Measurements from ENCODE around the gene SEC16A.
"Not testable (repeated sequence)": the region's sequence is repeated elsewhere in the genome, so short reads cannot be mapped to it uniquely, and the experiment has no call there.

The SEC16A gene

GRCh38 chr9:136439481-136440408 is 43.1 kb downstream of the SEC16A start, which contains the start of gene INPP5E:
TSS of gene INPP5E (minus strand) at chr9:136439845. CDS start at chr9:136439419, 426 bp downstream.
- peak; percentile 82 for DNase-seq

GRCh38 chr9:136438548-136439480 is 44.0 kb downstream of the SEC16A start:
- DNase-seq = peak; percentile 49

- DNase-seq = no peak
Measured at GRCh38 chr9:136437839-136438547, 44.8 kb downstream of the SEC16A start.

GRCh38 chr9:136437430-136437829 is 45.4 kb downstream of the SEC16A start:
- no peak for DNase-seq

- no peak for DNase-seq
Measured at GRCh38 chr9:136436055-136436634, 46.7 kb downstream of the SEC16A start.

- DNase-seq = no peak
Measured at GRCh38 chr9:136434580-136435169, 48.2 kb downstream of the SEC16A start.

- no peak for DNase-seq
Measured at GRCh38 chr9:136433849-136434579, 48.8 kb downstream of the SEC16A start.

- DNase-seq = no peak
Measured at GRCh38 chr9:136433043-136433715, 49.7 kb downstream of the SEC16A start.

- DNase-seq = no peak
Measured at GRCh38 chr9:136432591-136432990, 50.2 kb downstream of the SEC16A start.

GRCh38 chr9:136431782-136432350 is 51.0 kb downstream of the SEC16A start:
- DNase-seq = no peak

- DNase-seq = no peak
Measured at GRCh38 chr9:136430588-136431234, 52.1 kb downstream of the SEC16A start.

GRCh38 chr9:136429683-136430491 is 53.0 kb downstream of the SEC16A start:
- no peak for DNase-seq

GRCh38 chr9:136429075-136429628 is 53.7 kb downstream of the SEC16A start:
- DNase-seq = no peak

GRCh38 chr9:136426787-136427186 is 56.1 kb downstream of the SEC16A start:
- no peak for DNase-seq

GRCh38 chr9:136425367-136425766 is 57.5 kb downstream of the SEC16A start:
- not testable (repeated sequence) for DNase-seq

- DNase-seq = no peak
Measured at GRCh38 chr9:136424750-136425362, 58.0 kb downstream of the SEC16A start.

- DNase-seq = no peak
Measured at GRCh38 chr9:136423432-136424146, 59.3 kb downstream of the SEC16A start.

All from effector CD4-positive, alpha-beta T cell (primary cell).